Femur (tissue), 1 donor: ENCODE results near the gene RFX6.

ENCODE experiments used
- DNase-seq: peaks from one replicate; pipeline ENCODE4 v3.0.0-alpha.2; 2017

The RFX6 gene

GRCh38 chr6:116971959-116972358 is 94.9 kb downstream of the RFX6 start:
- peak; percentile 20 for DNase-seq

GRCh38 chr6:116973976-116974375 is 96.9 kb downstream of the RFX6 start:
- peak; percentile 72 for DNase-seq

- DNase-seq = no peak
Observed at GRCh38 chr6:116974526-116975316, 97.7 kb downstream of the RFX6 start.

GRCh38 chr6:116975600-116975999 is 98.6 kb downstream of the RFX6 start:
- no peak for DNase-seq

GRCh38 chr6:116979560-116979959 is 102.5 kb downstream of the RFX6 start:
- no peak for DNase-seq
